ENCODE data around the gene BMPR1A. TPM values are rescaled to one million over a fixed set of nuclear protein-coding genes. Genes with fewer than 3 reads are reported as not detected.
"Not testable (repeated sequence)": the region's sequence is repeated elsewhere in the genome, so short reads cannot be mapped to it uniquely, and the experiment has no call there.

Gene BMPR1A
- polyA plus RNA-seq, 3 donors from 2014 or later: 0.99 to 3.3 (median 2.2) TPM

- DNase-seq: no peak
- Mint-ChIP-seq H3K4me1 (peaks cover 0 to 1% of the 10 kb centered on the region in 2 donors), H3K36me3 (no peaks in the 10 kb centered on the region), H3K27ac (no peak overlapping the region), H3K4me3 (no peak overlapping the region), H3K9me3 (no peaks in the 10 kb centered on the region), H3K27me3 (ENCODE audit: low read depth in 3 of 3) (peaks cover 0 to 4% (median 2%) of the 10 kb centered on the region in 3 donors)
Observed at GRCh38 chr10:86944907-86945306, 188.5 kb downstream of the BMPR1A start.

- H3K4me3 Mint-ChIP-seq: no peak overlapping the region
- H3K36me3 Mint-ChIP-seq: no peaks in the 10 kb centered on the region
- H3K27me3 Mint-ChIP-seq (ENCODE audit: low read depth in 3 of 3): peaks cover 0 to 4% (median 0%) of the 10 kb centered on the region in 3 donors
- peaks cover 5 to 6% of the 10 kb centered on the region in 2 donors for H3K4me1 Mint-ChIP-seq
- no peak overlapping the region for H3K27ac Mint-ChIP-seq
- DNase-seq: no peak
- H3K9me3 Mint-ChIP-seq: peaks cover 0 to 2% (median 0%) of the 10 kb centered on the region in 6 donors
Observed at GRCh38 chr10:86945361-86946212, 189.2 kb downstream of the BMPR1A start.

GRCh38 chr10:86946213-86947155 lies 190.1 kb downstream of the BMPR1A start:
- Mint-ChIP-seq H3K9me3 (peaks cover 0 to 3% (median 0%) of the 10 kb centered on the region in 6 donors), H3K36me3 (no peaks in the 10 kb centered on the region), H3K4me1 (peaks cover 6 to 9% of the 10 kb centered on the region in 2 donors), H3K27me3 (ENCODE audit: low read depth in 3 of 3) (peaks cover 0 to 4% (median 0%) of the 10 kb centered on the region in 3 donors), H3K4me3 (no peak overlapping the region), H3K27ac (no peak overlapping the region)
- no peak for DNase-seq

GRCh38 chr10:86947806-86948205 lies 191.4 kb downstream of the BMPR1A start:
- not testable (repeated sequence) for DNase-seq; H3K36me3 Mint-ChIP-seq; H3K27ac Mint-ChIP-seq; H3K27me3 Mint-ChIP-seq (ENCODE audit: low read depth in 3 of 3); H3K4me3 Mint-ChIP-seq; H3K4me1 Mint-ChIP-seq
- peaks cover 5 to 17% (median 10%) of the 10 kb centered on the region in 6 donors for H3K9me3 Mint-ChIP-seq

GRCh38 chr10:86950349-86950748 lies 193.9 kb downstream of the BMPR1A start:
- Mint-ChIP-seq H3K27me3 (ENCODE audit: low read depth in 3 of 3) (peaks cover 0 to 4% (median 0%) of the 10 kb centered on the region in 3 donors), H3K36me3 (peaks cover 0 to 4% (median 0%) of the 10 kb centered on the region in 3 donors), H3K4me1 (peaks cover 4 to 9% of the 10 kb centered on the region in 2 donors), H3K27ac (peak overlapping the region in 3 of 6 donors; percentile 1 to 36 (median 16)), H3K9me3 (peaks cover 5 to 17% (median 10%) of the 10 kb centered on the region in 6 donors), H3K4me3 (no peak overlapping the region)
- no peak for DNase-seq

GRCh38 chr10:86951184-86951761 lies 194.9 kb downstream of the BMPR1A start:
- no peak overlapping the region for H3K27ac Mint-ChIP-seq

GRCh38 chr10:86952106-86952505 lies 195.7 kb downstream of the BMPR1A start:
- H3K4me3 Mint-ChIP-seq: no peak overlapping the region
- H3K27me3 Mint-ChIP-seq (ENCODE audit: low read depth in 3 of 3): peaks cover 0 to 4% (median 0%) of the 10 kb centered on the region in 3 donors
- peaks cover 5 to 17% (median 10%) of the 10 kb centered on the region in 6 donors for H3K9me3 Mint-ChIP-seq
- peaks cover 0 to 4% (median 0%) of the 10 kb centered on the region in 3 donors for H3K36me3 Mint-ChIP-seq
- H3K4me1 Mint-ChIP-seq: peaks cover 4 to 9% of the 10 kb centered on the region in 2 donors
- DNase-seq: no peak
- H3K27ac Mint-ChIP-seq: no peak overlapping the region

More at GRCh38 chr10:86951184-86951761, 194.9 kb downstream of the BMPR1A start:
- H3K36me3 Mint-ChIP-seq: peaks cover 0 to 4% (median 0%) of the 10 kb centered on the region in 3 donors
- DNase-seq: no peak
- no peak overlapping the region for H3K4me3 Mint-ChIP-seq
- H3K4me1 Mint-ChIP-seq: peaks cover 4 to 9% of the 10 kb centered on the region in 2 donors
- H3K9me3 Mint-ChIP-seq: peaks cover 5 to 17% (median 10%) of the 10 kb centered on the region in 6 donors
- H3K27me3 Mint-ChIP-seq (ENCODE audit: low read depth in 3 of 3): peaks cover 0 to 4% (median 0%) of the 10 kb centered on the region in 3 donors

- not testable (repeated sequence) for H3K4me3 Mint-ChIP-seq; DNase-seq; H3K4me1 Mint-ChIP-seq; H3K27ac Mint-ChIP-seq; H3K36me3 Mint-ChIP-seq; H3K27me3 Mint-ChIP-seq (ENCODE audit: low read depth in 3 of 3)
- H3K9me3 Mint-ChIP-seq: peaks cover 5 to 17% (median 10%) of the 10 kb centered on the region in 6 donors
Observed at GRCh38 chr10:86952697-86953096, 196.3 kb downstream of the BMPR1A start.

GRCh38 chr10:86953747-86954680 lies 197.6 kb downstream of the BMPR1A start:
- Mint-ChIP-seq H3K36me3 (peaks cover 0 to 4% (median 0%) of the 10 kb centered on the region in 3 donors), H3K4me3 (no peak overlapping the region), H3K27me3 (ENCODE audit: low read depth in 3 of 3) (peaks cover 0 to 1% (median 0%) of the 10 kb centered on the region in 3 donors), H3K4me1 (peaks cover 4 to 9% of the 10 kb centered on the region in 2 donors), H3K9me3 (peaks cover 5 to 17% (median 10%) of the 10 kb centered on the region in 6 donors), H3K27ac (no peak overlapping the region)
- no peak for DNase-seq

GRCh38 chr10:86954681-86955500 lies 198.5 kb downstream of the BMPR1A start:
- no peak overlapping the region for H3K4me3 Mint-ChIP-seq

GRCh38 chr10:86955501-86956194 lies 199.2 kb downstream of the BMPR1A start:
- Mint-ChIP-seq H3K36me3 (peaks cover 0 to 4% (median 0%) of the 10 kb centered on the region in 3 donors), H3K4me3 (no peak overlapping the region), H3K27me3 (ENCODE audit: low read depth in 3 of 3) (no peaks in the 10 kb centered on the region), H3K27ac (no peak overlapping the region), H3K4me1 (peaks cover 0 to 2% of the 10 kb centered on the region in 2 donors), H3K9me3 (peaks cover 5 to 15% (median 9%) of the 10 kb centered on the region in 6 donors)
- no peak for DNase-seq

More at GRCh38 chr10:86954681-86955500, 198.5 kb downstream of the BMPR1A start:
- no peak overlapping the region for H3K27ac Mint-ChIP-seq
- H3K9me3 Mint-ChIP-seq: peaks cover 5 to 17% (median 10%) of the 10 kb centered on the region in 6 donors
- no peaks in the 10 kb centered on the region for H3K27me3 Mint-ChIP-seq (ENCODE audit: low read depth in 3 of 3)
- H3K4me1 Mint-ChIP-seq: peaks cover 4 to 9% of the 10 kb centered on the region in 2 donors
- DNase-seq: no peak
- peaks cover 0 to 4% (median 0%) of the 10 kb centered on the region in 3 donors for H3K36me3 Mint-ChIP-seq

All from immature natural killer cell (primary cell).